H1 (cell line): ENCODE measurements around the gene RNF13. TPM values are rescaled to one million over a fixed set of nuclear protein-coding genes. Genes with fewer than 3 reads are reported as not detected.

ENCODE experiments used
- CTCF ChIA-PET: fragments of 300-600 bp; sonication (Branson Sonifier 250); formaldehyde crosslinking; loops from one replicate; lab custom pipeline; 2021; ENCODE audit not compliant: partially characterized antibody; lab: Charles Lee
- POLR2A ChIA-PET: fragments of 300-600 bp; sonication (Branson Sonifier 250); formaldehyde crosslinking; loops from one replicate; lab custom pipeline; 2021; ENCODE audit warnings: inconsistent platforms; ENCODE audit not compliant: partially characterized antibody; lab: Charles Lee
- DNase-seq, 2 experiments: peaks; one replicate each; pipeline versions ENCODE4 v3.0.0 to v3.0.0-alpha.2; 2010 to 2022; ENCODE audit warnings: low spot score in 2 of 2, low read depth in 1 of 2, mixed read lengths in 1 of 2
- FAIRE-seq: peaks from 2 replicates; lab custom pipeline; 2011; peaks lifted over from hg19 to GRCh38; lab: Jason Lieb, UNC
- H2AFZ ChIP-seq: 2 replicates; pipeline ENCODE4 v1.8.1; 2012; ENCODE audit warnings: low read length, inconsistent platforms
- H2AK5ac ChIP-seq: 2 replicates; pipeline ENCODE4 v1.6.1; 2013; ENCODE audit warnings: low read depth, low read length
- H2BK120ac ChIP-seq: replicated peaks from 2 replicates; pipeline ENCODE3; 2013; ENCODE audit warnings: low read depth, low read length, inconsistent platforms
- H2BK12ac ChIP-seq: 2 replicates; pipeline ENCODE4 v1.6.1; 2013; ENCODE audit warnings: low read depth, low read length
- H2BK15ac ChIP-seq: 2 replicates; pipeline ENCODE4 v1.6.1; 2013; ENCODE audit warnings: low read length
- H2BK20ac ChIP-seq: 2 replicates; pipeline ENCODE4 v1.6.1; 2013; ENCODE audit warnings: low read length
- H2BK5ac ChIP-seq: 2 replicates; pipeline ENCODE4 v1.6.1; 2013; ENCODE audit warnings: low read depth, low read length
- H3K14ac ChIP-seq: 2 replicates; pipeline ENCODE4 v1.6.1; 2013; ENCODE audit warnings: inconsistent platforms; ENCODE audit not compliant: insufficient read length
- H3K18ac ChIP-seq: 2 replicates; pipeline ENCODE4 v1.6.1; 2013; ENCODE audit warnings: low read length; ENCODE audit errors: extremely low read depth
- H3K23ac ChIP-seq: 2 replicates; pipeline ENCODE4 v1.6.1; 2013; ENCODE audit warnings: inconsistent platforms; ENCODE audit not compliant: insufficient read length
- H3K23me2 ChIP-seq: 2 replicates; pipeline ENCODE4 v1.6.1; 2013; ENCODE audit warnings: low read depth, low read length
- H3K27ac ChIP-seq: 2 replicates; pipeline ENCODE4 v1.6.1; 2011; ENCODE audit warnings: low read depth, low read length, inconsistent platforms
- H3K27me3 ChIP-seq, 4 experiments: replicated peaks in 1 of 4; 1 replicate in 1 of 4; 2 replicates in 3 of 4; pipeline versions ENCODE4 v1.6.1 to v1.8.1; 2011 to 2013; ENCODE audit warnings: low read length in 3 of 4, mild to moderate bottlenecking in 3 of 4, inconsistent platforms in 2 of 4, mixed read lengths in 2 of 4, moderate library complexity in 1 of 4; ENCODE audit not compliant: control insufficient read depth in 3 of 4, insufficient read depth in 3 of 4; ENCODE audit errors: extremely low read depth in 1 of 4
- H3K36me3 ChIP-seq, 4 experiments: 2 replicates each; pipeline versions ENCODE4 v1.6.1 to v1.8.1; 2011 to 2013; ENCODE audit warnings: mild to moderate bottlenecking in 4 of 4, low read length in 3 of 4, moderate library complexity in 2 of 4, control low read depth in 1 of 4, inconsistent platforms in 1 of 4; ENCODE audit not compliant: insufficient read depth in 4 of 4, control insufficient read depth in 2 of 4
- H3K4ac ChIP-seq: replicated peaks from 2 replicates; pipeline ENCODE3; 2013; ENCODE audit warnings: low read length, low read depth, mixed read lengths, inconsistent platforms; ENCODE audit not compliant: insufficient read length
- H3K4me1 ChIP-seq, 4 experiments: replicated peaks in 1 of 4; 1 replicate in 1 of 4; 2 replicates in 3 of 4; pipeline versions ENCODE4 v1.6.1 to v1.8.1; 2011 to 2013; ENCODE audit warnings: low read length in 3 of 4, inconsistent platforms in 2 of 4, mixed read lengths in 1 of 4; ENCODE audit not compliant: insufficient read depth in 4 of 4, control insufficient read depth in 3 of 4
- H3K4me2 ChIP-seq, 2 experiments: 2 replicates each; pipeline versions ENCODE4 v1.6.1 to v1.8.1; 2011 to 2013; ENCODE audit warnings: low read depth in 2 of 2, low read length in 2 of 2, control low read depth in 1 of 2, inconsistent platforms in 1 of 2, mild to moderate bottlenecking in 1 of 2; ENCODE audit not compliant: insufficient read depth in 1 of 2
- H3K4me3 ChIP-seq, 4 experiments: fragments of 200-600, 300-600 bp in 1 of 4; sonication (generic), shearing (Covaris generic), sonication (Bioruptor Twin) in 1 of 4; 2 replicates each; pipeline versions ENCODE4 v1.5.1 to v1.8.1; 2011 to 2016; ENCODE audit warnings: low read length in 4 of 4, low read depth in 3 of 4, control low read depth in 2 of 4, inconsistent platforms in 2 of 4, mild to moderate bottlenecking in 2 of 4, mixed read lengths in 1 of 4, moderate library complexity in 1 of 4; ENCODE audit not compliant: insufficient read depth in 2 of 4; ENCODE audit errors: extremely low read depth in 1 of 4
- H3K56ac ChIP-seq: replicated peaks from 2 replicates; pipeline ENCODE3; 2013; ENCODE audit warnings: low read depth, mild to moderate bottlenecking, mixed read lengths, low read length, inconsistent platforms; ENCODE audit not compliant: insufficient read length
- H3K79me1 ChIP-seq: 2 replicates; pipeline ENCODE4 v1.6.1; 2013; ENCODE audit warnings: low read depth, low read length, control low read depth
- H3K79me2 ChIP-seq, 2 experiments: 2 replicates each; pipeline versions ENCODE4 v1.6.1 to v1.8.1; 2012 to 2013; ENCODE audit warnings: low read length in 2 of 2, mild to moderate bottlenecking in 2 of 2, inconsistent platforms in 1 of 2; ENCODE audit not compliant: insufficient read depth in 2 of 2, control insufficient read depth in 1 of 2
- H3K9ac ChIP-seq, 4 experiments: replicated peaks in 1 of 4; 1 replicate in 1 of 4; 2 replicates in 3 of 4; pipeline versions ENCODE4 v1.6.1 to v1.8.1; 2011 to 2013; ENCODE audit warnings: low read depth in 3 of 4, low read length in 3 of 4, control low read depth in 2 of 4, mild to moderate bottlenecking in 2 of 4, moderate library complexity in 2 of 4, inconsistent platforms in 1 of 4; ENCODE audit errors: extremely low read depth in 1 of 4
- H3K9me3 ChIP-seq, 2 experiments: 2 replicates each; pipeline versions ENCODE4 v1.6.1 to v1.8.1; 2012 to 2013; ENCODE audit warnings: mild to moderate bottlenecking in 2 of 2, moderate library complexity in 2 of 2, control low read depth in 1 of 2, inconsistent platforms in 1 of 2, low read depth in 1 of 2, low read length in 1 of 2, mixed read lengths in 1 of 2; ENCODE audit not compliant: insufficient read depth in 2 of 2
- H4K20me1 ChIP-seq, 2 experiments: replicated peaks in 1 of 2; 2 replicates each; pipeline versions ENCODE3 to v1.8.1; 2011 to 2013; ENCODE audit warnings: inconsistent platforms in 2 of 2, low read length in 2 of 2, mild to moderate bottlenecking in 1 of 2; ENCODE audit not compliant: insufficient read depth in 2 of 2, control insufficient read depth in 1 of 2
- H4K5ac ChIP-seq: 2 replicates; pipeline ENCODE4 v1.6.1; 2013; ENCODE audit warnings: low read length, low read depth, mixed read lengths, inconsistent platforms; ENCODE audit not compliant: insufficient read length
- H4K8ac ChIP-seq: 2 replicates; pipeline ENCODE4 v1.8.0; 2013; ENCODE audit warnings: mild to moderate bottlenecking, moderate library complexity, low read length, inconsistent platforms; ENCODE audit not compliant: insufficient read depth; ENCODE audit errors: extremely low read depth
- H4K91ac ChIP-seq: replicated peaks from 2 replicates; pipeline ENCODE3; 2013; ENCODE audit warnings: low read length, mixed read lengths, inconsistent platforms; ENCODE audit not compliant: insufficient read length
- WGBS, 2 experiments: shearing (Covaris generic) in 1 of 2; methylation state at CpG; one replicate each; pipeline versions ENCODE4 v1.1.6 to v1.1.7; 2013 to 2015; ENCODE audit warnings: low lambda C conversion rate in 2 of 2, mixed read lengths in 2 of 2, inconsistent platforms in 1 of 2, low coverage in 1 of 2, missing lambda C conversion rate in 1 of 2; ENCODE audit not compliant: insufficient replicate concordance in 2 of 2, insufficient coverage in 1 of 2, insufficient read length in 1 of 2; ENCODE audit errors: extremely low coverage in 1 of 2, missing lambda C conversion rate in 1 of 2; 5-methylcytosine and 5-hydroxymethylcytosine counted together
- polyA plus RNA-seq, 7 experiments: library from polyadenylated mRNA; depleted of rRNA in 3 of 7; stranded (reverse) in 5 of 7; unstranded in 2 of 7; fragments of >200 nt in 5 of 7; fragments of 200-250 nt in 2 of 7; gene quantifications; 1 replicate in 5 of 7; 2 replicates in 1 of 7; 4 replicates in 1 of 7; pipeline versions ENCODE4 v1.2.1 to v1.2.3, GENCODE V29; 2011 to 2013; ENCODE audit warnings: missing spikeins in 2 of 7, mixed read lengths in 2 of 7
- total RNA-seq: library from RNA; stranded (reverse); fragmentation: NEBNext Ultra II Directional; extraction: Animal tissue kit (Norgen Biotek cat#: 25700); gene quantifications from 2 replicates; pipeline ENCODE4 v1.2.1, GENCODE V29; 2021

The RNF13 gene
- total and polyA plus RNA-seq, 2 of the 8 experiments (the other 6 are each of a cell fraction or from before 2014, with no cell fraction given) = 19.4 to 35.4 TPM

GRCh38 chr3:149772861-149773260 lies 40.2 kb upstream of the RNF13 start:
- H3K4ac ChIP-seq = no peak overlapping the region
- no peaks in the 10 kb centered on the region for H3K4me1 ChIP-seq
- H3K79me1 ChIP-seq = no peaks in the 10 kb centered on the region
- H3K27ac ChIP-seq = no peak overlapping the region
- no peak overlapping the region for H2BK120ac ChIP-seq
- H2AK5ac ChIP-seq = no peak overlapping the region
- H3K27me3 ChIP-seq = no peaks in the 10 kb centered on the region; a peak in 1 of 7 replicates
- no peak overlapping the region for H3K14ac ChIP-seq
- H2BK5ac ChIP-seq = no peak overlapping the region; the same call in 1 of the 2 replicates
- no peak overlapping the region for H2BK15ac ChIP-seq
- no peaks in the 10 kb centered on the region for H3K23me2 ChIP-seq
- H4K8ac ChIP-seq = no peak overlapping the region
- POLR2A ChIA-PET = interaction anchor here (0.9 kb wide), 1 partner anchor 36 kb away, joined by 3 read pairs; no protein-coding TSS in a partner anchor
- H3K56ac ChIP-seq = no peak overlapping the region
- H3K9ac ChIP-seq = no peak overlapping the region
- no peak overlapping the region for H2BK12ac ChIP-seq
- DNase-seq (no peak), FAIRE-seq (no peak)
- H3K23ac ChIP-seq = no peak overlapping the region
- H3K18ac ChIP-seq = no peak overlapping the region
- 72% methylated on average over 2 of the region's 2 CpGs; no CpG with 5 or more reads in 1 of the 2 experiments for WGBS, 2 experiments
- no peaks in the 10 kb centered on the region for H3K36me3 ChIP-seq
- H4K91ac ChIP-seq = no peak overlapping the region
- H3K9me3 ChIP-seq = no peaks in the 10 kb centered on the region
- H2AFZ ChIP-seq = peak overlapping the region; percentile 68; the same call in 1 of the 2 replicates
- no peak overlapping the region for H3K4me3 ChIP-seq
- no peaks in the 10 kb centered on the region for H3K79me2 ChIP-seq
- no peak overlapping the region for H3K4me2 ChIP-seq
- no peak overlapping the region for H4K5ac ChIP-seq
- no peaks in the 10 kb centered on the region for H4K20me1 ChIP-seq
- CTCF ChIA-PET = interaction anchor here (0.9 to 11.0 kb wide), 24 partner anchors 7 to 321 kb away, joined by 3 to 103 read pairs (median 12); partner anchors contain the start of genes ANKUB1 and COMMD2
- no peak overlapping the region for H2BK20ac ChIP-seq
